CD4-positive, alpha-beta T cell treated with Interleukin-4 for 4 hours (primary cell): ENCODE measurements around the gene RNPEPL1.

Experiments
- DNase-seq: peaks from one replicate; pipeline ENCODE4 v3.0.0-alpha.2; 2020

The RNPEPL1 gene

DNA sequence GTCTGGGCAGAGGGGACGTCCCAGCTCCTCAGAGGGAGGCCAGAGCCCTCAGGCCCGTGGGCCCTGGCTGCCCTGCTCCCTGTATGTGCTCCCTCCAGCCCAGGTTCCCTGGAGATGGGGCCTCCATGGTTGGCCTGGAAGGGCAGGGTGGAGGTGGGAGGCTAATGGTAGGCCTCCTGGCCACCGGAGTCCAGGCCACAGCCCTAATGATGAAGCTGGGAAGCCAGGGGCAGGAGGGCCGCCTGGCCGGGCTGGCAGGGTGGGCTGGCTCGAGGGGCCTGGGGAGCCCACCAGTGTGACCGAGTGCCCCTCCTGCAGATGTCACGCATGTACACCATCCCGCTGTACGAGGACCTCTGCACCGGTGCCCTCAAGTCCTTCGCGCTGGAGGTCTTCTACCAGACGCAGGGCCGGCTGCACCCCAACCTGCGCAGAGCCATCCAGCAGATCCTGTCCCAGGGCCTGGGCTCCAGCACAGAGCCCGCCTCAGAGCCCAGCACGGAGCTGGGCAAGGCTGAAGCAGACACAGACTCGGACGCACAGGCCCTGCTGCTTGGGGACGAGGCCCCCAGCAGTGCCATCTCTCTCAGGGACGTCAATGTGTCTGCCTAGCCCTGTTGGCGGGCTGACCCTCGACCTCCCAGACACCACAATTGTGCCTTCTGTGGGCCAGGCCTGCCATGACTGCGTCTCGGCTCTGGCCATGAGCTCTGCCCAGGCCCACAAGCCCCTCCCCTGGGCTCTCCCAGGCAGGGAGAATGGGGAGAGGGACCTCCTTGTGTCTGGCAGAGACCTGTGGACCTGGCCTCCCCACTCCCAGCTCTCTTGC, 9.2 kb downstream of the RNPEPL1 start:
- DNase-seq: no peak

GRCh38 chr2:240578110-240578450, 9.8 kb downstream of the RNPEPL1 start:
- DNase-seq: no peak

GRCh38 chr2:240578488-240578887, 10.2 kb downstream of the RNPEPL1 start:
- no peak for DNase-seq

DNA sequence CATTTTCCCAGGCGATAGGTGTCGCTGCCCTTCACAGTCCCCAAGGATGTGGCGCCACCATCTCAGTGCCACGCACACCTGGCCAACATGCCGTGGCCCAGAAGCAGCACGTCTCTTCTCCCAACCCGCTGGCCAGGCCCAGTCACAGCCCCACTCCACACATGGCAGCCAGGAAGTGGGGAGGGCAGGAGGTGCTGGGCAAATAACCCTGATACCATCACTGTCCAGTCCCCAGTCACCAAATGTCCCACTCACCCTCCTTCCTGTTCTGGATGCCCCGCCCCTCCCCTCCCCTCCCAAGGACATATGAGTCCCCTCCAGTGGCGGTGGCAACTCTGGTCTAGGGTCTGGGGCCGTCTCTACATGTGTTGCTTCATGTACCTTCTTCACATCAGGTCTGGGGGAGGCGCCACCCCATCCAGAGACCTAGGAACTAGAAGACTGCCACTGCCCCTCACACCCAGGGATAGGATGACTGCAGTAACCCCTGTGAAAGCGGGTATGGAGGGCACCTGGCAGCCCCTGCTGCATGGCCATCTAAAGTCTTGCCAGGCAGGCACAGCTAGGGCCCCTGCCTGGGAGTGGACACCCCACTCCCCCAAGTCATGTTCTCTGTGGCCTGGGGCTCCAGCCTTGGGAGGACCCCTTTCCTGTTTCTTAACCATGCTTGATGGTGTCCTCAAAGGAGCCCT, 10.9 kb downstream of the RNPEPL1 start:
- DNase-seq: no peak

GRCh38 chr2:240579771-240580614, 11.7 kb downstream of the RNPEPL1 start:
- DNase-seq: peak; percentile 82

GRCh38 chr2:240581811-240582210, 13.5 kb downstream of the RNPEPL1 start:
- no peak for DNase-seq

GRCh38 chr2:240582781-240583180, 14.5 kb downstream of the RNPEPL1 start:
- no peak for DNase-seq

- no peak for DNase-seq
Observed at GRCh38 chr2:240583774-240584173, 15.5 kb downstream of the RNPEPL1 start.

DNA sequence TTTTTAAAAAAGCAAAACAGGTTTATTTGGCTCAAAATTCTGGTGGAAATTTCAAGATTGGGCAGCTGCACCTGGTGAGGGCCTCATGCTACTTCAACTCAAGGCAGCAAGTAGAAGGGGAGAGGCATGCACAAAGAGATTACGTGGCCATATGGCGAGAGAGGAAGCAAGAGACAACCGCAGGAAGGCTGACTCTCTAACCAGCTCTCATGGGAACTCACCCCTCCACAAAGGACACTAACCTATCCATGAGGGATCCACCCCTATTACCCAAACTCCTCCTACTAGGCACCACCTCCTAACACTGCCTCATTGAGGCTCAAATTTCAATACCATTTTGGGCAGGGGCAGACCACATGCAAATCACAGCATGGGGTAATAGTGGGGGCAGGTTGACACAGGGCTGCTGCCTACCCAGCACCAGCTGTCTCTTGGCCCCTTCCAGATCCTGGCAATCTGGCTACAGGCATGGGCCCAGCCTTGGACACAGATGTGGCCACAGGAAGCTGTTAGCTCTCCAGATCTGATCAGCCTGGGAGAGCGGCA, 16.3 kb downstream of the RNPEPL1 start:
- DNase-seq: no peak

DNA sequence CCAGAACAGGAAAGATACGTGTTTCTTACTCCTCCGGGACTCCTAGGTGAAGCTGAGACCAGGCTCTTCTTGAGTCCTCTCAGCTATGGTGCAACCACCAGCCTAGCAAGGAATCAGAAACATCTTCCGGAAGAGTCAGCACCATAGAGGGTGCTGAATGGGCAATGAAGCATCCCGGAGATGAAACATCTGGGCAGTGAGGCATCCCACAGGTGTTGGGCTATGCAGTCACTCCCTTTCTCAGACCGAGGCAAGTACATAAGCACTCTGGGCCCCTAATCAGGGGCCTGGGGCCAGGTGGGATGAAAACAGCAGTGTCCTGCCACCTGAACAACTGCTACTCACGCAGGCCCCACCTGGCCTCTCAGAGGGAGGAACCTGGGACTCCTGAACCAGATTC, 16.8 kb downstream of the RNPEPL1 start:
- DNase-seq: no peak

- no peak for DNase-seq
Observed at GRCh38 chr2:240585681-240586197, 17.5 kb downstream of the RNPEPL1 start.

DNA sequence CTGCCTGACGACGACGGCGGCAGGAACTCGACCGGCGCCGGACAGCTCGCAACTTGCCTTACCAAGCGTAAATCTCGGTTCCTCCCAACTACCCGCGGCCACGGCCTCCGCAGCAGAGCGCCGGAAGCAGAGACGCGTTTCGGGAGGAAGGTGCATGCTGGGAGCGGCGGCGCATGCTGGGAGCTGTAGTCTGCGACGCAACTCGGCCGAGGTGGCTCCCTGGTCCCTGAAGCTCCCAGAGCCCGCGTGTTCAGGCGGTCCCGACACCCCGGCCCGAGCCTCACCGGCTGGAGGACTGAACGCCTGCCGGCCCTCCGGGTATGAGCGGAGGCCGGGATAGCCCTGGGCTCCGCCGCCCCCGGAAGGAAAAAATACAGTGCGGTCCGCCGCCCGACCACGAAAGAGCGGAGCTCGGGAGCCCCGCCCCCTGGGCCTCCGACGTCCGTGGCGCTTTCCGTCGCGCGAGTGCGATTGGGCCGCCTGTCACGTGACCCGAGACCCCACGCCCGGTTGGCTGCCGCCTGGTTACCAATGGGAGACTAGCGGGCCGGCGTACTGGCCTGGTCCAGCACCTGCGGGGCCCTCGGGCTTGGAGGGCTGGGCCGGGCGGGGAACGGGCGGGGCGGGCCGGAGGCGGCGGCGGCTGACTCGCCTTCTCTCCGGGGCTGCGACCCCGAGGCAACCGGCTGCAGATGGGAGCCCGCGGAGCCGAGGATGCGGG, 18.1 kb downstream of the RNPEPL1 start, which contains the start of gene CAPN10:
Gene CAPN10, plus strand, starts transcription at position 537 of the 721 bp plus-strand sequence. Its CDS starts 178 bp downstream, at position 715.
- peak; percentile 94 for DNase-seq

- peak; percentile 44 for DNase-seq
Observed at GRCh38 chr2:240586919-240587800, 18.9 kb downstream of the RNPEPL1 start.

- DNase-seq: no peak
Observed at GRCh38 chr2:240588006-240588655, 19.8 kb downstream of the RNPEPL1 start.

DNA sequence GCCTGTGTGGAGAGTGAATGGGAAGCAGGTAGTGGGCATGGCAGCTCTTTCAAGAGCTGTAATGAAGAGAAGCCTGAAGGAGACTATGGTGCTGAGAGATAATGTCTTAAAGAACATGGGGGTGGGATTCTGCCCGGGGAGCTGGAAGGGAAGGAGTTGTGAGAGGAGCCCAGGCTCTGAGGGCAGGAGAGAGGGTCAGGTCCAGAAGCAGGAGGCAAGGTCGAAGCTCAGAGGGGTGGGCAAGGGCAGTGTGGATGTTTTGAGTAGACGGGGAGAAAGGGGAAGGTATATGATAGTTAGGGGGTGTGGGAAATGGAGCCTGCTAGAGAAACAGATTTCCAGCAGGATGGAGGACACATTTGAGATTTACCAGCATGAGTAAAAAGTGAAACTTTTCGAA, 20.4 kb downstream of the RNPEPL1 start:
- DNase-seq: no peak

DNA sequence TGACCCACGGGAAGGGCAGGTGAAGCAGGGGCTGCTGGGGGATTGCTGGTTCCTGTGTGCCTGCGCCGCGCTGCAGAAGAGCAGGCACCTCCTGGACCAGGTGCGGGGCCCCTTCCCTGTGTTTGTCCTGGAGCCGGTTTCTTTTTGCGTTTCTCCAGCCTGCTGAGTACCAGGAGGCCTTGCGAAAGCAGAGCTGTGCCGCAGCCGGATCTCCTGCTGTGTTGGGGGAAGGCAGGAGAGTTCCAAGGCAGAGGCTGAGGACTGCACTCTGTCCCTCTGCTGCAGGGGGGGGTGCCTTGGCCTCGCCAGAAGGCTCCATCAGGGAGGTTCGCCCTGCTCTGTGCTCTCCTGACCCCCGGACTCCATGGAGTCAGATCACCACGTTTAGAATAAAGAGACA, 21.1 kb downstream of the RNPEPL1 start:
- no peak for DNase-seq

GRCh38 chr2:240589850-240590525, 21.7 kb downstream of the RNPEPL1 start:
- no peak for DNase-seq

DNA sequence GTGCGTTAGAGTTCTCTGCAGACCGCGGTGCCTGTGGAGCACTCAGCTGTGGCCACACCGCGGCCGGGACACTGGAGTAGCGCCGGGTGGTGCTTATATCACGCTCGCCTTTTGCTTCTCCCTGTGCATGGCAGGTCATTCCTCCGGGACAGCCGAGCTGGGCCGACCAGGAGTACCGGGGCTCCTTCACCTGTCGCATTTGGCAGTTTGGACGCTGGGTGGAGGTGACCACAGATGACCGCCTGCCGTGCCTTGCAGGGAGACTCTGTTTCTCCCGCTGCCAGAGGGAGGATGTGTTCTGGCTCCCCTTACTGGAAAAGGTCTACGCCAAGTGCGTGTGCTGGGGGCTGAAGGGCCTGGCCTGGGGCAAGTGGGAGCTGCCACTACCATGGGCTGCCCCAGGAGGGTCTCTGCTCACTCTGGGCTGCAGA, 22.4 kb downstream of the RNPEPL1 start:
- no peak for DNase-seq

DNA sequence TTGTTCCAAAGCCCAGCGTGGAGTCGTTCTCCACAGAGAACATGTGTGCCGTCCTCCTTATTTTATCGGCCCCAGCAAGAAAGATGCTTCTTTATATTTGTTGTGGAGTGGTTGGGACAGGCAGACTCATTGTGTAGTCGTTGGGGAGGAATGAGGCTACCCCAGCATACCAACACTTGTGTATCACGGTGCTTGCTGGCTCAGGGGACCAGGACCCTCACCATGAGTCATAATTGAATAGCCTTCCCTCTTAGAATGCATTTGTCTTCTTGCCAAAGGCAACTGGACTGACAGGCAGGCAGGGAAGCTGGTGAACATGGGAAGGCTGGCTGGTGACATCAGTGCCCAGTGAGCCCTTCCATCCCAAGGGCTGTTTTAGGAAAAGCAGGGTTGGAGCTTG, 22.9 kb downstream of the RNPEPL1 start:
- DNase-seq: no peak

- no peak for DNase-seq
Observed at GRCh38 chr2:240591784-240592183, 23.5 kb downstream of the RNPEPL1 start.
